Parathyroid adenoma (tissue), 2 donors: ENCODE results near the gene SIL1.

ENCODE experiments used
- H2AFZ ChIP-seq: fragments of 300-600 bp; sonication (generic); one replicate; pipeline ENCODE4 v1.7.0; 2017; ENCODE audit warnings: antibody characterized with exemption, mild to moderate bottlenecking
- H3K27ac ChIP-seq: fragments of 300-600 bp; sonication (generic); one replicate; pipeline ENCODE4 v1.7.0; 2017
- H3K27me3 ChIP-seq: fragments of 300-600 bp; sonication (generic); one replicate; pipeline ENCODE4 v1.7.0; 2017; ENCODE audit warnings: low read length; ENCODE audit not compliant: control insufficient read depth, insufficient read depth
- H3K36me3 ChIP-seq: fragments of 300-600 bp; sonication (generic); one replicate; pipeline ENCODE4 v1.7.0; 2017; ENCODE audit warnings: low read length; ENCODE audit not compliant: control insufficient read depth, insufficient read depth
- H3K4me1 ChIP-seq: fragments of 300-600 bp; sonication (generic); one replicate; pipeline ENCODE4 v1.7.0; 2017; ENCODE audit warnings: control low read depth
- H3K4me2 ChIP-seq: fragments of 300-600 bp; sonication (generic); one replicate; pipeline ENCODE4 v1.7.0; 2017; ENCODE audit warnings: low read length
- H3K4me3 ChIP-seq: fragments of 300-600 bp; sonication (generic); one replicate; pipeline ENCODE4 v1.7.0; 2017; ENCODE audit warnings: low read depth, low read length
- H3K79me2 ChIP-seq: fragments of 300-600 bp; sonication (generic); one replicate; pipeline ENCODE4 v1.7.0; 2017; ENCODE audit warnings: control low read depth
- H3K9ac ChIP-seq: fragments of 300-600 bp; sonication (generic); one replicate; pipeline ENCODE4 v1.7.0; 2017; ENCODE audit warnings: mild to moderate bottlenecking
- H3K9me3 ChIP-seq: fragments of 300-600 bp; sonication (generic); one replicate; pipeline ENCODE4 v1.7.0; 2017; ENCODE audit warnings: low read length; ENCODE audit not compliant: control insufficient read depth
- CTCF ChIP-seq: fragments of 300-600 bp; sonication (generic); IDR thresholded peaks from one replicate; pipeline ENCODE4 v1.7.0; 2017; ENCODE audit warnings: antibody characterized with exemption, mild to moderate bottlenecking
- donor health status: primary hyperparathyroidism.

The SIL1 gene

GRCh38 chr5:138901716-138902115 is 296.5 kb downstream of the SIL1 start:
- no peak for TF ChIP-seq CTCF
- Histone ChIP-seq H3K36me3 (no peaks in the 10 kb centered on the region), H3K4me1 (no peaks in the 10 kb centered on the region), H3K27ac (no peak overlapping the region), H3K27me3 (no peaks in the 10 kb centered on the region), H3K9ac (no peak overlapping the region), H3K79me2 (no peaks in the 10 kb centered on the region), H2AFZ (no peak overlapping the region), H3K9me3 (no peaks in the 10 kb centered on the region), H3K4me3 (no peak overlapping the region), H3K4me2 (no peak overlapping the region)

GRCh38 chr5:138900281-138900965 is 297.7 kb downstream of the SIL1 start:
- Histone ChIP-seq H3K36me3 (no peaks in the 10 kb centered on the region), H3K9me3 (no peaks in the 10 kb centered on the region), H3K4me2 (no peak overlapping the region), H3K27ac (no peak overlapping the region), H3K4me3 (no peak overlapping the region), H3K4me1 (no peaks in the 10 kb centered on the region), H3K9ac (no peak overlapping the region), H3K79me2 (no peaks in the 10 kb centered on the region), H3K27me3 (no peaks in the 10 kb centered on the region), H2AFZ (no peak overlapping the region)
- no peak for TF ChIP-seq CTCF

GRCh38 chr5:138898742-138899141 is 299.4 kb downstream of the SIL1 start:
- H3K9me3 ChIP-seq = no peaks in the 10 kb centered on the region
- H3K4me2 ChIP-seq = no peak overlapping the region
- H3K36me3 ChIP-seq = no peaks in the 10 kb centered on the region
- H3K27me3 ChIP-seq = no peaks in the 10 kb centered on the region
- H3K4me3 ChIP-seq = no peak overlapping the region
- no peak overlapping the region for H3K27ac ChIP-seq
- peaks cover under 1% of the 10 kb centered on the region for H3K79me2 ChIP-seq
- H2AFZ ChIP-seq = no peak overlapping the region
- H3K9ac ChIP-seq = no peak overlapping the region
- TF ChIP-seq CTCF = no peak
- H3K4me1 ChIP-seq = no peaks in the 10 kb centered on the region

- H3K79me2 ChIP-seq = peaks cover 2% of the 10 kb centered on the region
- H2AFZ ChIP-seq = no peak overlapping the region
- no peak overlapping the region for H3K4me2 ChIP-seq
- H3K27me3 ChIP-seq = no peaks in the 10 kb centered on the region
- no peaks in the 10 kb centered on the region for H3K4me1 ChIP-seq
- TF ChIP-seq CTCF = no peak
- no peak overlapping the region for H3K4me3 ChIP-seq
- H3K9me3 ChIP-seq = no peaks in the 10 kb centered on the region
- no peak overlapping the region for H3K27ac ChIP-seq
- H3K36me3 ChIP-seq = no peaks in the 10 kb centered on the region
- H3K9ac ChIP-seq = no peak overlapping the region
These were observed 299.9 kb downstream of the SIL1 start for GRCh38 chr5:138898299-138898698.
